ENCODE measurements around the gene VAV3.

DNA sequence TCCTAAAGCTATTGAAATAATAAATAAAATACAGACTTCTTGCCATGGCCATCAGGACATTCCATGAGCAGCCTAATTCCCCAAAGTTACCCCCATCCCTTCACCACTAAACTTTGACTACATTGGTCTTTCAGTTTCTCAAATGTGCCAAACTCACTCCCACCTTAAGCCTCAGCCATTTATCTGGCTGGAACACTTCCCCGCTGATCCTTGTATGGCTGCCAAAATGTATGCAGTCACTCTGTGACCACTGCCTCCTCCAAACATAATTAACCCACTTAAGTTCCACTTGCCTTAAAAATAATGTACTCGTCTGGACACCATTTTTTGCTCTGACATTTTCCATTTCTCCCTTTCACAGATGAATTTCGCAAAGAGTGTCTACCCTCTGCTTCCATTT lies 416.7 kb downstream of the VAV3 start:
- TF ChIP-seq CTCF (IDR thresholded peaks at IDR 0.05; ENCODE audit: insufficient read depth, low read depth, low read length) (no peak), EZH2 (IDR thresholded peaks at IDR 0.05; ENCODE audit: insufficient read depth, low read length) (no peak)

All from astrocyte (in vitro differentiated cells and primary cell).